GM12801 (cell line): ENCODE data around the gene C1orf21.

Experiments used
- CTCF ChIP-seq: IDR thresholded peaks from one replicate; pipeline ENCODE4 v1.5.1; 2011; ENCODE audit warnings: control low read depth; ENCODE audit not compliant: insufficient read length; ENCODE audit errors: extremely low read depth

The C1orf21 gene

GRCh38 chr1:184639205-184639604, 252.4 kb downstream of the C1orf21 start:
- no peak for TF ChIP-seq CTCF

- TF ChIP-seq CTCF, result no peak
Measured at GRCh38 chr1:184640505-184640904, 253.7 kb downstream of the C1orf21 start.

GRCh38 chr1:184641894-184642293, 255.1 kb downstream of the C1orf21 start:
- no peak for TF ChIP-seq CTCF

GRCh38 chr1:184643661-184644060, 256.8 kb downstream of the C1orf21 start:
- TF ChIP-seq CTCF, result no peak

GRCh38 chr1:184644771-184645170, 257.9 kb downstream of the C1orf21 start:
- no peak for TF ChIP-seq CTCF

- TF ChIP-seq CTCF, result no peak
Measured at GRCh38 chr1:184646178-184646701, 259.4 kb downstream of the C1orf21 start.

- no peak for TF ChIP-seq CTCF
Measured at GRCh38 chr1:184646824-184647223, 260.0 kb downstream of the C1orf21 start.

- TF ChIP-seq CTCF, result no peak
Measured at GRCh38 chr1:184647471-184647870, 260.6 kb downstream of the C1orf21 start.
